Upper lobe of left lung (tissue), 4 donors: Measurements from ENCODE around the gene TSHZ2.

Experiments used
- CTCF ChIP-seq, 6 experiments: fragments of 450-650 bp in 4 of 6; fragments of 200-600 bp in 2 of 6; sonication (generic) in 2 of 6; IDR thresholded peaks; one replicate each; pipeline ENCODE4 v1.5.1; 2016 to 2019; ENCODE audit warnings: antibody characterized with exemption in 6 of 6
- EP300 ChIP-seq, 4 donors: sonication (generic); formaldehyde crosslinking; IDR thresholded peaks; one replicate each; pipeline ENCODE4 v1.5.1; 2017; ENCODE audit warnings: antibody characterized with exemption in 4 of 4, control low read depth in 2 of 4
- POLR2AphosphoS5 ChIP-seq, 2 donors: sonication (generic); formaldehyde crosslinking; IDR thresholded peaks; one replicate each; pipeline ENCODE4 v1.5.1; 2017; ENCODE audit warnings: antibody characterized with exemption in 2 of 2

GRCh38 chr20:53264604-53265003 lies 292.4 kb downstream of the TSHZ2 start:
- no peak for TF ChIP-seq POLR2AphosphoS5 (IDR thresholded peaks at IDR 0.05)
- no peak for TF ChIP-seq CTCF (IDR thresholded peaks at IDR 0.05)
- TF ChIP-seq EP300 (IDR thresholded peaks at IDR 0.05) = no peak
